G401 (cell line): ENCODE measurements around the gene CREG1. TPM values are rescaled to one million over a fixed set of nuclear protein-coding genes. Genes with fewer than 3 reads are reported as not detected.

Source experiments
- DNase-seq: peaks from one replicate; pipeline ENCODE4 v3.0.0-alpha.2; 2015; ENCODE audit warnings: low spot score
- in situ Hi-C: cut with HindIII; loops from 2 replicates; pipeline ENCODE4 v1.10.0; 2016; ENCODE audit warnings: low sequenced_read_pairs, mixed read lengths
- total RNA-seq: library from RNA; depleted of rRNA; stranded (reverse); fragments of >200 nt; shearing (Covaris generic); gene quantifications from 2 replicates; pipeline ENCODE4 v1.2.3, GENCODE V29; 2014

Gene CREG1
- total RNA-seq, 1 experiment from 2014 or later: 1,526 TPM

DNA sequence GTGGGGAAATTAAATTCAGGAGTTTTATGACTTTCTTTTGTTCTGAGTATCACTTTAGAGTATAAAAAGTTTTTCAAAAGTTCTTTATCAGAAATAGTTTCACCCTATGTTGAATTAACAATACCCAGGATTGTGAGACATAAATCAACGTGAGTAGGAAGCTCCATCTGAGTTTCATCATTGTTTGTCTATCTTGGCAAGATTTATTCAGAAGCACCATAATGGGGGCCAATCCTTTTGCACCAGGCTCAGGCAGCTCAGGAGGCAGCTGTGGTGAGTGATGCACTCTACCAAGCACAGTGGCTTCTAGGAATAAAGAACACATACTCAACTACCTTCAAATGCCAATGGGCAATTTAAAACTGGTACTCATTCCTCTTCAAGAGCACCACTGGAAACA, 12.0 kb downstream of the CREG1 start:
- no peak for DNase-seq
- in situ Hi-C loops: no loop called here

DNA sequence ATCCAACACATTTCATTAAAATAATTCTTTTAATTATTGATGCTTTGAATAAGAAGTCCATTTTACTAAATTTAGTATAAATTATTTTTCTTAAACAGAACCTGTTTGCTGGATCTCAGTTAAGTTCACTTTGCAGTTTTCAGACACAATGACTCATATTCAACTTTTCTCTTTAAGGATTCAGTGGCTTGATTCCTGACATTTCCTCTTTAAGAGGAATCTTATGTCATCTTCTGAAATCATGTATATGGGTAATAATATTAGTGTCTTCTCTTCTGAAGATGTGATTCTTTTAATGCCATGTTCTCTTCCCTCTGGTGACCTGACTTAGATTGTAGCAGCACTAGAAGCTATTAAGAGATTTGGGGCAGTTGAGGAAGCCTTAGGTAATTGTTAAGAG, 12.6 kb downstream of the CREG1 start:
- in situ Hi-C loops: no loop called here
- no peak for DNase-seq

DNA sequence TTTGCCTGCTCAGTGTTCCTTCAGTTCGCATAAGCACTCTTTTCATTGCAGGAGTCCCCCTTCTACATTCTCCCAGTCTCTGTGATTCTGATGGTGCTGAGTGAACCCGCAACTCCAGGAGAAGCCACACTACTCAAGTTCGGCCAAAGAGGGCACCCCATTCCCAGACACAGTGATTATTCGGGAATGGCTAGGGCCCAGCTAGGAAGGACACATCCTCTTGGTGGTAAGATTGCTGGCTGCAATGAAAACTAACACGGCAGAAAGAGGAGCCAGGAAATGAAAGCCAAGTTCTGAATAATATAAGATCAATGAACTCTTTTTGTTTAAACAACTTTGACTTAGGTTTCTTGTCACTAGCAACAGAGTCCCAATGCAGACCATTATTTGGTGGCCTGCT, 14.9 kb downstream of the CREG1 start:
- DNase-seq: peak; percentile 56
- in situ Hi-C loops: loop anchor here (10.0 kb wide), 1 partner anchor 134 kb away; no protein-coding TSS in a partner anchor

DNA sequence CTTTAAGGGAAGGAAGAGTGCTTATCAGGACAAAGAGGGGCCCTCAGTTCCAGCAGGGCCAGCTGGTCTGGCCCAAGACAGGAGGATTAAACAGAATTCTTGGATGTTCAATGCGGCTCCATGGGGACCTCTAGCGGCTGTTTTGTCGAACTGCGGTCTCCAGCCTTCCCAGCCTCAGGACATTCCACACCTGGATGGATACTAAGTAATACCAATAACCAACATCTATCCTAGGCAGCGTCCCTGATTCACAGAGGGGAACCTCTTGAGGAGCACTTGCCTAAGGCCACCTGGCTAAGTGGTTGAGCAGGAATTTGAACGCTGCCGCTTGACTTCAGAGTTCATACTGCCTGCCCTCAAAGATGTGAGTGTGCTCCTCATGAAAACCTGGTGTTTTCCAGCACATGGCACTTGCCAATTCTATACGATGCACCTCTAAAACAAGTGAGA, 19.7 kb downstream of the CREG1 start:
- DNase-seq: peak; percentile 85
- in situ Hi-C loops: loop anchor here (10.0 kb wide), 1 partner anchor 129 kb away; no protein-coding TSS in a partner anchor

DNA sequence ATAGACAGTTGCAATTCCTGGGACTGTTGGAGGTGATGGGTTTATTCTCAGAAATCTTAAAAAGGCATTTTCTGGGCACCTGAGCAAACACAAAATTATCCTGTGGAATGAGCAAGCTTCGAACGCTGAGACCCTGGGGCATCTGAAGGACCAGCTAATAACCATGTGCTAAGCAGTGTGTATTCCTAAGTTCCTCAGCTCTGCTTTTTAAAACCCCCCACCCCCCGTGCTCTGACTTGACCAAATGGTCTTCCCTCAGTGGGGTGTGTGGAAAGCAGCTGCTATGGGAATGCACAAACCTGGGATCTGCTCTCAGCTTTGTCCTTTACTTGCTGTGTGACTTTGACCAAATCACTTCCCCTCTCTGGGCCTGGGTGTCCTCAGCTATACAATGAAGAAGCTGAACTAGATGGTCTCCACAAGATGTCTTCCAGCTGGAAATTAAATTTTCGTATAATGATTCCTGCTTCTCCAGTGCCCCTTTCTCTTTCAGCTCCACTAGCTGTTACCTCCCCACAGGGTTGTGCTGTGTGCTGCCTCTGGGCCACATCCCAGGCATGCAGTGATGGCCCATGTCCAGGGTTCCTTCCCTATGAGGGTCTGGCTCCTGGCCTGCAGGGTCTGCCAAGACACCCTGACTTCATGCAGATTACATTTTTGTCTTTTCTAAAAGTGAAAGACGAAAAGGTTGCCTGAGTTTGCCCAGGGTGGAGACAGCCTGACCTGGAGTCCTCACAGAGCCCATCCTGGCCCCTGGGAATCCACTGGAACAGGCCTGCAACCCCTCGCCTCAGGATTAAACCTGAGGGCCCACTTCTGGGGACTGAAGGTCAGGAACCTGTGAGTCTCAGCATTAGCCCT, 20.4 kb downstream of the CREG1 start:
- no peak for DNase-seq
- in situ Hi-C loops: loop anchor here (10.0 kb wide), 1 partner anchor 128 kb away; no protein-coding TSS in a partner anchor

GRCh38 chr1:167532375-167532774, 21.2 kb downstream of the CREG1 start:
- in situ Hi-C loops: loop anchor here (10.0 kb wide), 1 partner anchor 128 kb away; no protein-coding TSS in a partner anchor
- peak; percentile 37 for DNase-seq

DNA sequence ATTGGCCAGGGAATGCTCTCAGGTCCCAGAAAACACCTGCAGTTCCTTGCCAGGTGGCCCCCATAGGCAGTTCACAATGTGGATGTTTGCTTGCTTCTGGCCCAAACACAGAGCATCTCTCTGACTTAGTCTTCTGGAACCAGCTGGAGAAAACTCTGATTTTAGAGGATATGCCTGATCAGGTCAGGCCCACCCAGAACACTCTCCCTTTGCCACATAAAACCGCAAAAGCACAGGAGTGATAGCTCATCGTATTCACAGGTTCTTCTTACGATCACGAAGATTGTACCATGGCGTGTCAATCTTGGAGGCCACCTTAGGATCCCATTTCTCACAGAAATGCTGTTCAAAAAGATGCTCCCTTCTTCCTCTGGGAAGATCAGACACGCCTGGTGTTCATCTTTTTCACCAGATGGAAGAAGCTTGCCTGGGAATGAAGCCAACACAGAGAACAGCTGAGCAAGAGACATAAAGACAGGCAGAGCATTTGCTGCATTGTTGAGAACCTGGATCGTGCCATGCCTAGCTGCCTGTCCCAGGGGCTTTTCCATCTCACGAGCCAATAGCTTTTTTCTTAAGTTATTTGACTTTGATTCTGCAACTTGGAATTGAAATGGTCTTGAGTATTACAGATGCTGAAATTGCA, 23.6 kb downstream of the CREG1 start:
- in situ Hi-C loops: loop anchor here (10.0 kb wide), 1 partner anchor 125 kb away; no protein-coding TSS in a partner anchor
- DNase-seq: peak; percentile 74

GRCh38 chr1:167528057-167528728, 25.4 kb downstream of the CREG1 start:
- in situ Hi-C loops: no loop called here
- no peak for DNase-seq

GRCh38 chr1:167526667-167527383, 26.7 kb downstream of the CREG1 start:
- DNase-seq: no peak
- in situ Hi-C loops: no loop called here

DNA sequence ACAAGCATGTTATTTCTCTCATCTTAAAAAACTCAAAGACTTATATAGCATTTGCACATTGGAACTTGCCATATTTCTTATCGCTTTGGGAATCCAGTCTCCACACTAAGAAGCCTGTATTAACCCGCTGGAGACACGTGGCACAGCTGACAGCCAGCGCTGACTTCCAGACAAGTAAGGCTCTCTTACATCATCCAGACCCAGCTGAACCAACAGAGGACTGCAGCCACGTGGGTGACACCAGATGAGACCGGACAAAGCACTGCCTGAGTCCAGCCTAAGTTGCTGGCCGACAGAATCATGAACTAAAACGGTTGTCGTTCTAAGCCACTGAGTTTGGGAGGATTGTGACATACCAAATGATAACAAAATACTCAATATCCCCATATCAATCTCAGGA, 28.9 kb downstream of the CREG1 start:
- DNase-seq: no peak
- in situ Hi-C loops: no loop called here

DNA sequence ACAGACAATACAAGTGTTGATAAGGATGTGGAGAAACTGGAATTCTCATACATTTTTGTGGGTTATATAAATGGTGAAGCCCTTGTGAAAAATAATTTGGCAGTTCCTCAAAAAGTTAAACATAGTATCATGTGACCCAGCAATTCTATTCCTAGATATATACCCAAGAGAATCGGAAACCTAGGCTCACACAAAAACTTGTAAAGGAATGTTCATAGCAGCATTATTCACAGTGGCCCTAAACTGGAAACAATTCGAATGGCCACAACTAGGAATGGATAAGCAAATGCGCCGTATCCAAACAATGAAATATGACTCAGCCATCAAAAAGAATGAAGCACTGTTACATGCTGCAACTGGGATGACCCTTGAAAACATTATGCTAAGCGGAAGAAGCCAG, 31.3 kb downstream of the CREG1 start:
- in situ Hi-C loops: no loop called here
- DNase-seq: no peak

- in situ Hi-C loops: no loop called here
- no peak for DNase-seq
Measured at GRCh38 chr1:167520711-167521206, 32.8 kb downstream of the CREG1 start.

DNA sequence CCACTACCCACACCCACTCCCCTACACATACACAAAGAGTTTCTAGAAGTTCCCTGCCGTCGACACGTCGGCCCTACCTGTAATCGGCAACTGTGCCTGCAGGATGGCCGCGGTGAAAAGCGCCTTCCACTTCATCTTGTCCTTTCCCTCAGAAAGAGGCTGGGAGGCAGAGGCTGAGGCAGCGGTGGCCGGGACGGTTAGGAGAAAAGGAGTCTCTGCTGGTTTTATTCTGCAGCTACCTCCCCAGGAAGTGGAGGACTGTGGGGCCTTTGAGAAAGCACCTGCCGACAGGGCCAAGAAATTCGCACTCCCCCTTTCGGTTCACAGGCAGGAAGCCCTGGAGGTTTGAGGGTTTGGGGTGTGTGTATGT, 35.2 kb downstream of the CREG1 start, which contains the start of gene CD247:
CD247 (minus strand) TSS at position 199 of the 370 bp plus-strand sequence; CDS start at position 135, 64 bp downstream.
- DNase-seq: no peak
- in situ Hi-C loops: no loop called here

DNA sequence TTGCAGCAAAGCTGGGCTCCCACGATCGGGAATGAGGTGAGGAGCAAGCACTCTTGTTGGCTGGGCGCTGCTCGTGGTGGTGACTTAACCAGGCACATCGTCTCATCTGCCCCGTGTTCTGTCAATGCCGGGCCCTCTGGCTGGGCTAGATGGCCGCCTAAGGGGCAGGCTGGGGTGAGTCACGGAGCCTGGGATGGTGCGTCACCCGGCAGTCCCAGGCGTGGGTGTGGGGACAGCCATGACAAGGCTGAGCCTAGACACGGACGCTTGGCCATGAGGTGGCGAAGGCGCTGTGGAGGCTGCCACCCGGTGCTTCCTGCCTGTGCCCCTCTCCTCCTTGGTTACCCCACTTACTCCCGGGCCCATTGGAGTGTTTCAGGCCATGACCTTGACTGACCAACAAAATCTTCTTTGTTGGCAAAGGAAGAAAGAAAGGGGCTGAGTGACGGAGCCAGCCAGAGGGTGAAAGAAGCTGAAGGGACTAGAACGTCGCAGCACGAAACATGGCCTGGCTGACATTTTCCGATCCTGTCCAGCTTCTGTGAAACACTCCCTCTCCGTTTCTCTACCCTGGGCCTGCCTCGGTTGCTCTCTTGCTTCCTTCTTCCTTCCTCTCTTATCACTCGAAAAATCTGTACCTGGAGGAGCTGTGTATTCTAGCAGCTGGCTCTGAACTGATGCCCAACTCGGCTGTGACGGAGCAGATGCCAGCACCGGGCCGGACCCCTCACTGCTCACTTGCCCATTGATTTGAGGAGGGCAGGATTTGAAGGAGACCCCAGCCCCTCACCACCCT, 35.8 kb downstream of the CREG1 start:
- no peak for DNase-seq
- in situ Hi-C loops: no loop called here

DNA sequence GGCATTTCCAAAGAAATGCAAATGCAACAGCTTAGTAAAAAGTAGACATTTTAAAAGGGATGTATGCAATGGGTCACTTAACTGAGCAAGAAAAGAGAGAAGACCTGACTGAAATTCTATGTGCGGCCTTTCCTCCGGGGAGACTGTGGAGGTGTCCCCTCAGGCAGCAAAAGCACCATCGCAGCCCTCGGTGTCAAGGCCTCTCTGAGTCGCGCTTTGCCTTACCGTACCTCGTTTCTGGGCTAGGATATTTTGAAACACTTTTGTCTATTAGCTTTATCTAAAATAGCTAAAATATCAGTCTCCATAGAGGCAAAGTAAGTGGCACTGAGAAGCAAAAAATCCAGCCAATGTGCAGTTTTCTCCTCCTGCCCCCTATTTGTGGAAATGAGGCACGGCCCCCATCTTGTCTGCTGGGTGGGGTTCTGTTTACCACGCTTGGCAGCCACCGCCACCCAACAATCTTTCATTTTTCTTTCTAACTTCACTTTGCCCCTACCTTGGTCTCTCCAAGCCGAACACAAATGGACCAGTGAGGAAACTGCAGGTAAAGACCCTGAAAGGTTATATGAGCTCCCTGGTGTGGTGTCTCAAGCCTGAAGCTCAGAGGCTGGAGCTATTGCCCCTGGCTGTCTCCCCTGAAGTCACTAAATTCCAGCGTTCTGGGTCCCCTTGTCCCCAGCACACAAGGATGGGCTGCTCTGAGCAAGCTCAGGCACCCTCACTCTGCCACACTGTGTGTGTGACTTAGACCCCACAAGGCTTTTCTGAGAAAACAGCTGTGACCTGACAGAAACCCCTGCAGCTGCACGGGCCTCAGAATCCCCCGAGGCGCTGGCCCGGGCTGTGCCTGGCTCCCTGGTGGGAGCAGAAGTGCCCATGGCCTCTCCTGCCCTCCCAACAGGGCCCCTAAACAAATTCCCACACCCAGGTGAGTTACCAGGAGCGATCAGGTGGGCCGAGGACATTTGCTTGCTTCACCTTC, 36.9 kb downstream of the CREG1 start:
- in situ Hi-C loops: no loop called here
- DNase-seq: no peak

DNA sequence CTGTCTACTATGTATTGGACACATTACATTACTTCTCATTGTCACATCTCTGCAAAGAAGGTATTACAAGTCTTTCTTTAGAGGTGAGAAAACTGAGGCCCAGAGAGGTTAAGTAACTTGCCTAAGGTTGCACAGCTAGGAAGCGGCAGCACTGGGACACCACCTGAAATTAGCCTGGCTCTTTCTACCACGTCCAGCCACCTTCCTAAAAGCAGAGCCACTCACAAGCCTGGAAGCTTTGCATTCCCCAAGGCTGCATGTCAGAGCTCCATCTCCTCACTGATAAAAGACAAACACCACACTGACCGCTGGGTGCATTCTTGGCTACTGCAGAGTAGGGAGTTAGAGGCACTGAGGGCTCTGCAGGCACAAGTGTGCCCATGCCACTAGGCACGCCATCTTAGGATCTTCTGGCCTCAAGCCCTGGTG, 37.7 kb downstream of the CREG1 start:
- in situ Hi-C loops: no loop called here
- no peak for DNase-seq

DNA sequence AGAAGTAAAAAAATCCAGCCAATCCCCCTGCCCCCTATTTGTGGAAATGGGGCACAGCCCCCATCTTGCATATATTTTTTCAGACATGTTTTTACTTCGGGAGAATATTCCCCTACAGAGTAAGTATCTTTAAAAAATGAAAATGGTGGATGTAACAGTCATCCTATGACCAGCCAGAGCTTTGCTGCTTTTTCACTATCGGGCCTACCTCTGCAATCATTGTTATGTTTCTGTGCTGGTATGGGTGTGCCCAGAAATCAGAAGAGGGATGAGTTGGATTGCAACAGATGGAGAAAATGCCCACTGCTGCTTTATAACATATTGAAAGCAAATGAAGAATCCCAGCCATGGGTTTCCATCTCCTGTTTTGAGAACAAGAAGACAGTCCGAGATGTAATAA, 38.1 kb downstream of the CREG1 start:
- DNase-seq: no peak
- in situ Hi-C loops: no loop called here
